DOHH2 (cell line): ENCODE data around the gene STX7.

ENCODE experiments used
- CTCF ChIP-seq: fragments of 200-600 bp; sonication (generic); IDR thresholded peaks from one replicate; pipeline ENCODE4 v1.5.1; 2014; ENCODE audit warnings: antibody characterized with exemption, mild to moderate bottlenecking, low read depth, low read length; ENCODE audit not compliant: poor library complexity, severe bottlenecking
- EZH2phosphoT487 ChIP-seq: fragments of 200-600 bp; sonication (generic); IDR thresholded peaks from 2 replicates; pipeline ENCODE4 v1.6.1; 2017; ENCODE audit warnings: borderline replicate concordance, mild to moderate bottlenecking, antibody characterized with exemption, low read length, moderate library complexity, mixed read lengths

- no peak for TF ChIP-seq CTCF
- TF ChIP-seq EZH2phosphoT487: no peak
These were observed 101.6 kb downstream of the STX7 start for GRCh38 chr6:132411296-132411695.
